ENCODE data around the gene SHC4.

SHC4 gene

GRCh38 chr15:48806151-48806550 lies 157.6 kb downstream of the SHC4 start:
- peaks cover 4 to 43% (median 30%) of the 10 kb centered on the region in 11 experiments; a peak in 21 of 22 replicates for H3K36me3 ChIP-seq
- H3K9ac ChIP-seq, result peak overlapping the region in 10 of 11 experiments; percentile 26 to 65 (median 41); a peak in 17 of 22 replicates
- peak overlapping the region in 7 of 11 experiments; percentile 35 to 71 (median 50); a peak in 12 of 22 replicates for H3K27ac ChIP-seq
- H3K4me2 ChIP-seq, result peak overlapping the region; percentile 63 to 98 (median 82)
- peaks cover 36 to 50% (median 40%) of the 10 kb centered on the region in 10 experiments for H3K4me1 ChIP-seq
- TF ChIP-seq Cebpa-rat (IDR thresholded peaks at IDR 0.05), result no peak
- peaks cover 0 to 29% (median 6%) of the 10 kb centered on the region in 11 experiments; a peak in 5 of 22 replicates for H4K20me1 ChIP-seq
- H3K4me3 ChIP-seq, result peak overlapping the region in 8 of 10 experiments; percentile 4 to 45 (median 27); a peak in 10 of 20 replicates
- no peaks in the 10 kb centered on the region for H3K9me3 ChIP-seq (replicated peaks in 1 of 11)
- H3K27me3 ChIP-seq, result no peaks in the 10 kb centered on the region

DNA sequence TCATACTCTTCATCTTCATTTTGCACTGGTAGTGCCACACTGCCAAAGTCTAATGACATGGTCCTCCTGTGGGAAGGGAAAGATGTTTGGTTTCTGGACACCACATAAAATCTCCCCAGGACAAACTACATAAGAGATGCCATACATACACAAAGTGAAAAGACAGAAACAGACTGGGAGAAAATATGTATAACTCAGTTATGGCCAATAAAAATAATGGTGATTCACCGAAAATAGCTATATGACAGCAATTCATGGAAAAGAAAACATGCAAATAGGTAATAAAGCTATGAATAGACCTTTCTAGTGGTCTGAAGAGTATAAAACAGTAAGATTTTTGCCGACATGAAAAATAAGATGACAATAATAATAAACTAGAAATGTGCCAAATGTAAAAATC lies 158.1 kb downstream of the SHC4 start:
- Histone ChIP-seq H3K36me3 (peaks cover 4 to 43% (median 30%) of the 10 kb centered on the region in 11 experiments; a peak in 21 of 22 replicates), H3K4me3 (peak overlapping the region in 1 of 10 experiments; percentile 24; a peak in 1 of 20 replicates), H3K4me1 (peaks cover 36 to 50% (median 40%) of the 10 kb centered on the region in 10 experiments)

DNA sequence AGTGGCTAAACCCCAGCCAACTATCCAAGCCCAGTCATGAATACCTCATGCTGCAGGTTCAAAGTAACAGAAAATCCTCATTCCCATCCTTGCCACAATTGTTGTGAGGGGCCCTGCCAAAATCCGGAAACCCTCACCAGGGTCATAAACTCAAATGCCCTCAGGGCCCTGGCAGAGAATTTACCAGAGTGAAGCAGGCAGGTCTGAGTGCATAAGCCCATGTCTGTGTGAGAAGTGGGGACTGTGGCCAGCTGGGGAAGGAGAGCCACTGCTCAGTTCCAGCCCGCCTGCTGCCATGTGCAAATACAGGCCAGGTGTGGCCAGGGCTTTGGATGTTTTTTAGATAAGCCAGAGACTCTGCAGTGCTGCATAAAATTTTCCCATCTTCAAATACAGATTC lies 159.8 kb downstream of the SHC4 start:
- Histone ChIP-seq H3K4me1 (peaks cover 23 to 34% (median 26%) of the 10 kb centered on the region in 10 experiments), H3K27ac (no peak overlapping the region), H3K27me3 (no peaks in the 10 kb centered on the region), H3K4me3 (no peak overlapping the region), H3K36me3 (peaks cover 4 to 55% (median 30%) of the 10 kb centered on the region in 11 experiments; a peak in 21 of 22 replicates), H3K9ac (no peak overlapping the region), H4K20me1 (peaks cover 0 to 29% (median 10%) of the 10 kb centered on the region in 11 experiments; a peak in 6 of 22 replicates), H3K9me3 (replicated peaks in 1 of 11) (no peaks in the 10 kb centered on the region), H3K4me2 (no peak overlapping the region)
- no peak for TF ChIP-seq Cebpa-rat (IDR thresholded peaks at IDR 0.05)

More for the DNA sequence above, 158.1 kb downstream of the SHC4 start:
- Histone ChIP-seq H3K4me2 (peak overlapping the region in 10 of 11 experiments; percentile 74 to 98 (median 83); a peak in 17 of 22 replicates), H3K27ac (peak overlapping the region in 3 of 11 experiments; percentile 35 to 68 (median 59); a peak in 2 of 22 replicates), H3K9ac (no peak overlapping the region; a peak in 1 of 22 replicates), H3K27me3 (no peaks in the 10 kb centered on the region), H3K9me3 (replicated peaks in 1 of 11) (no peaks in the 10 kb centered on the region), H4K20me1 (peaks cover 0 to 29% (median 6%) of the 10 kb centered on the region in 11 experiments; a peak in 5 of 22 replicates)
- TF ChIP-seq Cebpa-rat (IDR thresholded peaks at IDR 0.05), result no peak

DNA sequence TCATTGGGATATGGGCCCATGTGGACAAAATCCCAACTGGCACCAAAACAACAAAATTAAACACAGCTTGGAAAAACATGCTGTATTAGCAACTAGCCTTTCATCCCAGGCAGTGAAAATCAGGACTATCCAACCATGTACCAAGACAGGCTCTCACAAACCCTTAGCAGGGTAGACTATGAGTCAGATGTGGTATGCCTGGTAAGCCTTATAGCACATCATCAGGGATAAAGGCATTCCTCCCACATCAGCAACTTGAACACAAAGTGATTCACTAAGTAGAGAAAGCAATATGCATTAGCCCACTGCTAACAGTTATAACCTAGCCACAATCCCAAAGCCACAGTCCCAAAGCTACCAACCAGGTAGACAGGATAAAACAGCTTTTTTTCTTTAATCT lies 160.9 kb downstream of the SHC4 start:
- H3K27me3 ChIP-seq, result no peaks in the 10 kb centered on the region
- peaks cover 0 to 29% (median 10%) of the 10 kb centered on the region in 11 experiments; a peak in 6 of 22 replicates for H4K20me1 ChIP-seq
- no peaks in the 10 kb centered on the region for H3K9me3 ChIP-seq (replicated peaks in 1 of 11)
- peaks cover 21 to 28% (median 24%) of the 10 kb centered on the region in 10 experiments for H3K4me1 ChIP-seq
- peaks cover 4 to 61% (median 35%) of the 10 kb centered on the region in 11 experiments; a peak in 21 of 22 replicates for H3K36me3 ChIP-seq
- no peak for TF ChIP-seq Cebpa-rat (IDR thresholded peaks at IDR 0.05)
- H3K4me2 ChIP-seq, result no peak overlapping the region
- no peak overlapping the region for H3K9ac ChIP-seq
- no peak overlapping the region for H3K27ac ChIP-seq
- H3K4me3 ChIP-seq, result no peak overlapping the region

GRCh38 chr15:48802257-48802656 lies 161.5 kb downstream of the SHC4 start:
- H3K4me1 ChIP-seq, result peaks cover 19 to 24% (median 20%) of the 10 kb centered on the region in 10 experiments
- H3K9me3 ChIP-seq (replicated peaks in 1 of 11), result no peaks in the 10 kb centered on the region
- peaks cover 4 to 67% (median 42%) of the 10 kb centered on the region in 11 experiments; a peak in 21 of 22 replicates for H3K36me3 ChIP-seq
- no peak for TF ChIP-seq Cebpa-rat (IDR thresholded peaks at IDR 0.05)
- no peak overlapping the region for H3K4me3 ChIP-seq
- no peaks in the 10 kb centered on the region for H3K27me3 ChIP-seq
- no peak overlapping the region for H3K9ac ChIP-seq
- H3K4me2 ChIP-seq, result no peak overlapping the region
- H3K27ac ChIP-seq, result no peak overlapping the region
- peaks cover 0 to 29% (median 10%) of the 10 kb centered on the region in 11 experiments; a peak in 6 of 22 replicates for H4K20me1 ChIP-seq

DNA sequence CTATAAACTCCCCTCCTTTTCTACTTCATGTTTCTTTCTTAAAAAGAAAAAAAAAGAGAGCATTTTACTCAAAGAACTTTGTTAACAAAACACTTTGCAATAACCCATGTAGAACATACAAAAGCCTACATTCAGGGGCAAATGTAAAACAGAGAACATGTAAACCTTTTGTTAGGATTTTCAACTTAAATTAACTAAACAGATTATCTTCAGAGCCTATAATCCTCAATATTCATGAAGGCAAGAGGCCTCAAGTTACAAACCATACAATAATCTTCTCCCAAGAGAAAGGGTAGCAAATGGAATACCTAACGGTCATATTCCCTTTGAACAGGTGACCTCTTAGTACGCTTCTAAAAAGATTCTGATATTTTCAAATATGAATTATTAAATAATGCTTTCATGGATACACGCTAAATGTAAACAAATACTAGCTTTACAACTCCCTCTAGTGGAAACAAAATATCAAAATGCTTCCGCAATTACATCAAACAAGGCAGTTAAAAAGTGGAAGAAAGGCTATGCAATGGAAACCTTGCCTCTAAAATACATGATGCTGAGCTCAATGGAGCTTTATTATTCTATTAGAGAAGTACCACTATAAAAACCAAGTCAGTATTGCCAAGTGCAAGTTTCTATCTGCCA lies 162.8 kb downstream of the SHC4 start:
- no peak overlapping the region for H3K4me3 ChIP-seq
- H3K27ac ChIP-seq, result no peak overlapping the region
- H3K4me2 ChIP-seq, result no peak overlapping the region

GRCh38 chr15:48800245-48800644 lies 163.5 kb downstream of the SHC4 start:
- no peak overlapping the region for H3K9ac ChIP-seq
- TF ChIP-seq Cebpa-rat (IDR thresholded peaks at IDR 0.05), result no peak
- no peaks in the 10 kb centered on the region for H3K27me3 ChIP-seq
- no peak overlapping the region for H3K4me2 ChIP-seq
- H3K4me1 ChIP-seq, result peaks cover 0 to 8% (median 2%) of the 10 kb centered on the region in 10 experiments; a peak in 9 of 20 replicates
- no peaks in the 10 kb centered on the region for H3K9me3 ChIP-seq (replicated peaks in 1 of 11)
- H3K4me3 ChIP-seq, result no peak overlapping the region
- H3K27ac ChIP-seq, result no peak overlapping the region
- peaks cover 0 to 15% (median 5%) of the 10 kb centered on the region in 11 experiments; a peak in 5 of 22 replicates for H4K20me1 ChIP-seq
- H3K36me3 ChIP-seq, result peaks cover 4 to 85% (median 55%) of the 10 kb centered on the region in 11 experiments; a peak in 21 of 22 replicates

More for the DNA sequence above, 162.8 kb downstream of the SHC4 start:
- Histone ChIP-seq H3K27me3 (no peaks in the 10 kb centered on the region), H3K9ac (no peak overlapping the region), H3K9me3 (replicated peaks in 1 of 11) (no peaks in the 10 kb centered on the region), H4K20me1 (peaks cover 0 to 17% (median 5%) of the 10 kb centered on the region in 11 experiments; a peak in 6 of 22 replicates), H3K36me3 (peaks cover 4 to 80% (median 51%) of the 10 kb centered on the region in 11 experiments; a peak in 21 of 22 replicates), H3K4me1 (peaks cover 6 to 12% (median 7%) of the 10 kb centered on the region in 10 experiments)
- no peak for TF ChIP-seq Cebpa-rat (IDR thresholded peaks at IDR 0.05)

- H3K4me2 ChIP-seq, result no peak overlapping the region
- no peak overlapping the region for H3K9ac ChIP-seq
- no peak overlapping the region for H3K27ac ChIP-seq
Measured at GRCh38 chr15:48798319-48798718, 165.4 kb downstream of the SHC4 start.

DNA sequence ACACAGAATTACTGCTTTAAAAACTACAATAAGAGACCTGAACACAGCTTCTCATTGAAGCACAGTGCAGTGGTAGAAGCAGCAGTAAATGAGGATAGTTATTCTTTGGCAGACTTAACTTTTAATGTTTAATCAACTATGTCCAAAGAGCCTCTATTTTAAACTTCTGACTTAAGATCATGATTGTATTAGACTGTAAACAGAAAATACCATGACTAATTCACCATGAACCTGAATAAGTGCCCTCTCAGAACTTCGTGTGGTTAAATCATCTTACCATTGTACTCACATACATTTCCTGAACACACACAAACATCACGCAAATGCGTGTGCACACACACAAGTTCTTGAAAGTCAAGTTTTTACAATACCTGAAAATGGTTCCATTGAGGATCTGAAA lies 166.8 kb downstream of the SHC4 start:
- Histone ChIP-seq H3K4me3 (no peak overlapping the region), H3K4me2 (no peak overlapping the region), H3K27me3 (no peaks in the 10 kb centered on the region), H4K20me1 (peaks cover 0 to 15% (median 0%) of the 10 kb centered on the region in 11 experiments; a peak in 5 of 22 replicates), H3K4me1 (peaks cover 0 to 22% (median 11%) of the 10 kb centered on the region in 10 experiments; a peak in 12 of 20 replicates), H3K9ac (no peak overlapping the region), H3K9me3 (replicated peaks in 1 of 11) (no peaks in the 10 kb centered on the region), H3K36me3 (peaks cover 10 to 85% (median 52%) of the 10 kb centered on the region in 11 experiments), H3K27ac (no peak overlapping the region)
- TF ChIP-seq Cebpa-rat (IDR thresholded peaks at IDR 0.05), result no peak

More at GRCh38 chr15:48798319-48798718, 165.4 kb downstream of the SHC4 start:
- no peaks in the 10 kb centered on the region for H3K27me3 ChIP-seq
- peaks cover 0 to 22% (median 11%) of the 10 kb centered on the region in 10 experiments; a peak in 12 of 20 replicates for H3K4me1 ChIP-seq
- peaks cover 0 to 15% (median 5%) of the 10 kb centered on the region in 11 experiments; a peak in 5 of 22 replicates for H4K20me1 ChIP-seq
- no peak for TF ChIP-seq Cebpa-rat (IDR thresholded peaks at IDR 0.05)
- no peaks in the 10 kb centered on the region for H3K9me3 ChIP-seq (replicated peaks in 1 of 11)
- H3K4me3 ChIP-seq, result no peak overlapping the region
- peaks cover 0 to 85% (median 52%) of the 10 kb centered on the region in 11 experiments; a peak in 19 of 22 replicates for H3K36me3 ChIP-seq
